Caco-2 (cell line): Measurements from ENCODE around the gene MID1. TPM values are rescaled to one million over a fixed set of nuclear protein-coding genes. Genes with fewer than 3 reads are reported as not detected.

Experiments used
- BruUV-seq: library from RNA; stranded (reverse); fragments of 400-500 nt; replicated peaks from 2 replicates; lab custom pipeline; 2021; lab: Mats Ljungman, UMichigan
- CTCF ChIA-PET: fragments of 300-600 bp; sonication (Branson Sonifier 250); formaldehyde crosslinking; loops from one replicate; lab custom pipeline; 2022; ENCODE audit warnings: antibody characterized with exemption; lab: Charles Lee
- POLR2A ChIA-PET: fragments of 300-600 bp; sonication (Branson Sonifier 250); formaldehyde crosslinking; loops from one replicate; lab custom pipeline; 2022; ENCODE audit warnings: antibody characterized with exemption; lab: Charles Lee
- DNase-seq, 2 experiments: peaks; one replicate each; pipeline versions ENCODE4 v3.0.0 to v3.0.0-alpha.2; 2020 to 2022
- H3K27me3 ChIP-seq: replicated peaks from 2 replicates; pipeline ENCODE4 v1.6.0; 2011; ENCODE audit warnings: low read length; ENCODE audit not compliant: control insufficient read depth, insufficient read depth
- H3K36me3 ChIP-seq: 2 replicates; pipeline ENCODE4 v1.5.1; 2011; ENCODE audit warnings: low read length; ENCODE audit not compliant: control insufficient read depth, insufficient read depth
- H3K4me1 ChIP-seq: fragments of 250-450 bp; sonication (Bioruptor Pico); 2 replicates; pipeline ENCODE4 v1.5.1; 2020; ENCODE audit warnings: mild to moderate bottlenecking
- H3K4me3 ChIP-seq: 2 replicates; pipeline ENCODE4 v1.5.1; 2011; ENCODE audit warnings: low read depth, mild to moderate bottlenecking, control low read depth, low read length
- H3K9me3 ChIP-seq: fragments of 250-450 bp; sonication (Bioruptor Pico); 2 replicates; pipeline ENCODE4 v1.5.1; 2020; ENCODE audit warnings: mild to moderate bottlenecking, moderate library complexity
- H3K27ac Mint-ChIP-seq: one replicate; pipeline ENCODE4 v1.8.0; 2022; ENCODE audit warnings: mixed read lengths; ENCODE audit not compliant: unreplicated experiment
- H3K27me3 Mint-ChIP-seq: one replicate; pipeline ENCODE4 v1.8.0; 2022; ENCODE audit warnings: mixed read lengths; ENCODE audit not compliant: insufficient read depth, unreplicated experiment
- H3K36me3 Mint-ChIP-seq: one replicate; pipeline ENCODE4 v1.8.0; 2022; ENCODE audit warnings: mild to moderate bottlenecking, mixed read lengths; ENCODE audit not compliant: insufficient read depth, unreplicated experiment
- H3K4me1 Mint-ChIP-seq: one replicate; pipeline ENCODE4 v1.8.0; 2022; ENCODE audit warnings: low read depth, mixed read lengths; ENCODE audit not compliant: unreplicated experiment
- H3K4me3 Mint-ChIP-seq: one replicate; pipeline ENCODE4 v1.8.0; 2022; ENCODE audit warnings: mild to moderate bottlenecking, moderate library complexity, mixed read lengths; ENCODE audit not compliant: unreplicated experiment
- H3K9me3 Mint-ChIP-seq: one replicate; pipeline ENCODE4 v1.8.0; 2022; ENCODE audit warnings: mixed read lengths; ENCODE audit not compliant: unreplicated experiment
- CTCF ChIP-seq, 2 experiments: fragments of 200-600 bp in 1 of 2; IDR thresholded peaks; 1 replicate in 1 of 2; 2 replicates in 1 of 2; pipeline versions ENCODE4 v1.5.1 to v1.8.0; 2011 to 2022; ENCODE audit warnings: antibody characterized with exemption in 1 of 2, control low read depth in 1 of 2, inconsistent platforms in 1 of 2, low read depth in 1 of 2, low read length in 1 of 2, mild to moderate bottlenecking in 1 of 2, moderate library complexity in 1 of 2; ENCODE audit not compliant: insufficient read depth in 1 of 2, severe bottlenecking in 1 of 2, unreplicated experiment in 1 of 2
- intact Hi-C: fragments of 100-400 bp; cut with micrococcal nuclease; formaldehyde crosslinking; loops from one replicate; pipeline ENCODE4 v1.10.0; 2022; ENCODE audit not compliant: unreplicated experiment
- total RNA-seq: library from RNA; stranded (reverse); gene quantifications from 2 replicates; pipeline ENCODE4 v1.2.3, GENCODE V29; 2022

MID1 gene
- total RNA-seq, 1 experiment from 2014 or later = 61.3 TPM

GRCh38 chrX:10507876-10508275 is 112.5 kb downstream of the MID1 start:
- Mint-ChIP-seq H3K36me3 (peaks cover 11% of the 10 kb centered on the region), H3K9me3 (no peaks in the 10 kb centered on the region), H3K4me1 (no peaks in the 10 kb centered on the region), H3K4me3 (no peak overlapping the region), H3K27me3 (no peaks in the 10 kb centered on the region), H3K27ac (no peak overlapping the region)
- no peak overlapping the region for H3K4me3 ChIP-seq
- no peaks in the 10 kb centered on the region for H3K36me3 ChIP-seq
- H3K27me3 ChIP-seq = no peaks in the 10 kb centered on the region
- no peak for TF ChIP-seq CTCF (IDR thresholded peaks at IDR 0.05; ENCODE audit: insufficient read depth in 1 of 2, low read depth in 1 of 2, low read length in 1 of 2, severe bottlenecking in 1 of 2, unreplicated experiment in 1 of 2)
- CTCF ChIA-PET = no interaction called here
- H3K4me1 ChIP-seq = no peaks in the 10 kb centered on the region
- POLR2A ChIA-PET = no interaction called here
- intact Hi-C loops = no loop called here
- DNase-seq = no peak
- BruUV-seq = no TSS peak
- no peaks in the 10 kb centered on the region for H3K9me3 ChIP-seq

GRCh38 chrX:10507181-10507580 is 113.2 kb downstream of the MID1 start:
- Mint-ChIP-seq H3K36me3 (peaks cover 11% of the 10 kb centered on the region), H3K27ac (no peak overlapping the region), H3K4me3 (no peak overlapping the region), H3K27me3 (no peaks in the 10 kb centered on the region), H3K4me1 (no peaks in the 10 kb centered on the region), H3K9me3 (no peaks in the 10 kb centered on the region)
- CTCF ChIA-PET = no interaction called here
- POLR2A ChIA-PET = no interaction called here
- no peak overlapping the region for H3K4me3 ChIP-seq
- no TSS peak for BruUV-seq
- no peaks in the 10 kb centered on the region for H3K4me1 ChIP-seq
- intact Hi-C loops = no loop called here
- no peaks in the 10 kb centered on the region for H3K36me3 ChIP-seq
- H3K27me3 ChIP-seq = no peaks in the 10 kb centered on the region
- no peak for TF ChIP-seq CTCF (IDR thresholded peaks at IDR 0.05; ENCODE audit: insufficient read depth in 1 of 2, low read depth in 1 of 2, low read length in 1 of 2, severe bottlenecking in 1 of 2, unreplicated experiment in 1 of 2)
- no peak for DNase-seq
- no peaks in the 10 kb centered on the region for H3K9me3 ChIP-seq

- Mint-ChIP-seq H3K27ac (no peak overlapping the region), H3K9me3 (no peaks in the 10 kb centered on the region), H3K4me3 (no peak overlapping the region), H3K4me1 (no peaks in the 10 kb centered on the region), H3K36me3 (peaks cover 11% of the 10 kb centered on the region), H3K27me3 (no peaks in the 10 kb centered on the region)
- Histone ChIP-seq H3K9me3 (no peaks in the 10 kb centered on the region), H3K4me3 (no peak overlapping the region), H3K4me1 (no peaks in the 10 kb centered on the region), H3K27me3 (no peaks in the 10 kb centered on the region), H3K36me3 (no peaks in the 10 kb centered on the region)
- POLR2A ChIA-PET = no interaction called here
- intact Hi-C loops = no loop called here
- no peak for DNase-seq
- no peak for TF ChIP-seq CTCF (IDR thresholded peaks at IDR 0.05; ENCODE audit: insufficient read depth in 1 of 2, low read depth in 1 of 2, low read length in 1 of 2, severe bottlenecking in 1 of 2, unreplicated experiment in 1 of 2)
- no TSS peak for BruUV-seq
- CTCF ChIA-PET = no interaction called here
These were observed 113.6 kb downstream of the MID1 start for GRCh38 chrX:10506781-10507180.
